ENCODE measurements around the gene CNTN4. TPM values are rescaled to one million over a fixed set of nuclear protein-coding genes. Genes with fewer than 3 reads are reported as not detected.

Gene CNTN4
- total and polyA plus RNA-seq, 2 of the 8 experiments (the other 6 are each of a cell fraction or from before 2014, with no cell fraction given), result 0.41 to 2.2 TPM

DNA sequence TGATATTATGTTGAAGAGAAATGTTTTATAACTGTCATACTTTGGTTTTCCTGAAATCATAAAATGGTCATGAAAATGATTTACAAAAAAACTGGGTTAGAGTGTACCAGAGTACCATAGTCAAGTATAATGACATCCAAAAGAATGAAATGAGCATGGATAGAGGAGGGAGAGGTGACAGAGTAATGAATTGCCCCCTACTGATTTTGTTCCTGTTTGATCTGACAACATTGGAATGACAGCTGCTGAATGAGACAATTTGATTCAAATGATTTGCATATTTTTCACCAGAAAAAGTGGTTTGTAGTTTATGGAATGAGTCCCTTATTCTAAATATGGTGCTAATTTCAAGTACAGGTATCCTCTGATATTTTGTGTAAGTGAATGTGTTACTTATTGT lies 271.7 kb downstream of the CNTN4 start:
- no peak overlapping the region for H3K23ac ChIP-seq (ENCODE audit: insufficient read length)
- H2AK5ac ChIP-seq (ENCODE audit: low read depth, low read length), result no peak overlapping the region
- POLR2A ChIA-PET (ENCODE audit: partially characterized antibody), result no interaction called here
- H2BK15ac ChIP-seq (ENCODE audit: low read length), result no peak overlapping the region
- no peak overlapping the region for H3K27ac ChIP-seq (ENCODE audit: low read depth, low read length)
- no peak overlapping the region for H2AFZ ChIP-seq (ENCODE audit: low read length)
- H3K79me2 ChIP-seq (ENCODE audit: control insufficient read depth in 1 of 2, insufficient read depth in 2 of 2, low read length in 2 of 2), result no peaks in the 10 kb centered on the region
- no peak overlapping the region for H2BK120ac ChIP-seq (replicated peaks; ENCODE audit: low read depth, low read length)
- H3K27me3 ChIP-seq (replicated peaks in 1 of 4; ENCODE audit: control insufficient read depth in 3 of 4, extremely low read depth in 1 of 4, insufficient read depth in 3 of 4, low read length in 3 of 4), result no peaks in the 10 kb centered on the region
- no peak overlapping the region for H4K5ac ChIP-seq (ENCODE audit: insufficient read length, low read depth, low read length)
- no peak overlapping the region for H4K8ac ChIP-seq (ENCODE audit: extremely low read depth, insufficient read depth, low read length)
- no peak overlapping the region for H4K91ac ChIP-seq (replicated peaks; ENCODE audit: insufficient read length, low read length)
- H4K20me1 ChIP-seq (replicated peaks in 1 of 2; ENCODE audit: control insufficient read depth in 1 of 2, insufficient read depth in 2 of 2, low read length in 2 of 2), result no peaks in the 10 kb centered on the region
- no peak overlapping the region for H3K9ac ChIP-seq (replicated peaks in 1 of 4; ENCODE audit: extremely low read depth in 1 of 4, low read depth in 3 of 4, low read length in 3 of 4)
- DNase-seq (ENCODE audit: low read depth in 1 of 2, low spot score in 2 of 2) (no peak), FAIRE-seq (no peak)
- H2BK5ac ChIP-seq (ENCODE audit: low read depth, low read length), result no peak overlapping the region
- H3K79me1 ChIP-seq (ENCODE audit: low read depth, low read length), result no peaks in the 10 kb centered on the region
- no peak overlapping the region for H3K4ac ChIP-seq (replicated peaks; ENCODE audit: insufficient read length, low read depth, low read length)
- no peak overlapping the region for H3K4me2 ChIP-seq (ENCODE audit: insufficient read depth in 1 of 2, low read depth in 2 of 2, low read length in 2 of 2)
- H3K14ac ChIP-seq (ENCODE audit: insufficient read length), result no peak overlapping the region
- no peak overlapping the region for H2BK20ac ChIP-seq (ENCODE audit: low read length)
- H3K18ac ChIP-seq (ENCODE audit: extremely low read depth, low read length), result no peak overlapping the region
- no peak overlapping the region for H3K4me3 ChIP-seq (ENCODE audit: extremely low read depth in 1 of 4, insufficient read depth in 2 of 4, low read depth in 3 of 4, low read length in 4 of 4)
- H3K9me3 ChIP-seq (ENCODE audit: insufficient read depth in 2 of 2, low read depth in 1 of 2, low read length in 1 of 2), result no peaks in the 10 kb centered on the region
- CTCF ChIA-PET (ENCODE audit: partially characterized antibody), result no interaction called here
- H3K56ac ChIP-seq (replicated peaks; ENCODE audit: insufficient read length, low read depth, low read length), result no peak overlapping the region
- H3K36me3 ChIP-seq (ENCODE audit: control insufficient read depth in 2 of 4, insufficient read depth in 4 of 4, low read length in 3 of 4), result no peaks in the 10 kb centered on the region
- H3K4me1 ChIP-seq (replicated peaks in 1 of 4; ENCODE audit: control insufficient read depth in 3 of 4, insufficient read depth in 4 of 4, low read length in 3 of 4), result no peaks in the 10 kb centered on the region
- H2BK12ac ChIP-seq (ENCODE audit: low read depth, low read length), result no peak overlapping the region
- H3K23me2 ChIP-seq (ENCODE audit: low read depth, low read length), result no peaks in the 10 kb centered on the region
- TF ChIP-seq CEBPB (IDR thresholded peaks at IDR 0.05; ENCODE audit: low read depth, low read length) (no peak), FOSL1 (IDR thresholded peaks at IDR 0.05; ENCODE audit: insufficient read depth, low read depth, low read length) (no peak), EGR1 (IDR thresholded peaks at IDR 0.05; ENCODE audit: borderline replicate concordance, low read depth, low read length) (no peak), NANOG (IDR thresholded peaks at IDR 0.05; ENCODE audit: insufficient read depth, low read depth, low read length, poor library complexity, severe bottlenecking) (no peak), GTF2F1 (IDR thresholded peaks at IDR 0.05; ENCODE audit: borderline replicate concordance, low read depth, low read length) (no peak), SIX5 (IDR thresholded peaks at IDR 0.05; ENCODE audit: low read depth, low read length) (no peak), HDAC2 (IDR thresholded peaks at IDR 0.05; ENCODE audit: borderline replicate concordance in 1 of 2, low read depth in 2 of 2, low read length in 2 of 2) (no peak), ASH2L (IDR thresholded peaks at IDR 0.05; ENCODE audit: low read length) (no peak), RAD21 (IDR thresholded peaks at IDR 0.05 in 1 of 2, conservative IDR thresholded peaks at IDR 0.05 in 1 of 2; ENCODE audit: low read depth in 2 of 2, low read length in 2 of 2) (no peak), KDM4A (IDR thresholded peaks at IDR 0.05; ENCODE audit: low read depth, low read length, severe bottlenecking) (no peak), SP2 (IDR thresholded peaks at IDR 0.05; ENCODE audit: low read length) (no peak), TAF7 (optimal IDR thresholded peaks at IDR 0.05; ENCODE audit: borderline replicate concordance, low read depth, low read length) (no peak)
- TF ChIP-seq, protein P1, sequence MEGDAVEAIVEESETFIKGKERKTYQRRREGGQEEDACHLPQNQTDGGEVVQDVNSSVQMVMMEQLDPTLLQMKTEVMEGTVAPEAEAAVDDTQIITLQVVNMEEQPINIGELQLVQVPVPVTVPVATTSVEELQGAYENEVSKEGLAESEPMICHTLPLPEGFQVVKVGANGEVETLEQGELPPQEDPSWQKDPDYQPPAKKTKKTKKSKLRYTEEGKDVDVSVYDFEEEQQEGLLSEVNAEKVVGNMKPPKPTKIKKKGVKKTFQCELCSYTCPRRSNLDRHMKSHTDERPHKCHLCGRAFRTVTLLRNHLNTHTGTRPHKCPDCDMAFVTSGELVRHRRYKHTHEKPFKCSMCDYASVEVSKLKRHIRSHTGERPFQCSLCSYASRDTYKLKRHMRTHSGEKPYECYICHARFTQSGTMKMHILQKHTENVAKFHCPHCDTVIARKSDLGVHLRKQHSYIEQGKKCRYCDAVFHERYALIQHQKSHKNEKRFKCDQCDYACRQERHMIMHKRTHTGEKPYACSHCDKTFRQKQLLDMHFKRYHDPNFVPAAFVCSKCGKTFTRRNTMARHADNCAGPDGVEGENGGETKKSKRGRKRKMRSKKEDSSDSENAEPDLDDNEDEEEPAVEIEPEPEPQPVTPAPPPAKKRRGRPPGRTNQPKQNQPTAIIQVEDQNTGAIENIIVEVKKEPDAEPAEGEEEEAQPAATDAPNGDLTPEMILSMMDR (IDR thresholded peaks at IDR 0.05; ENCODE audit: control extremely low read depth in 1 of 3, insufficient read depth in 1 of 3, low read depth in 1 of 3, low read length in 3 of 3), result no peak
